K562 (cell line): ENCODE data around the gene SLC35A2. TPM values are rescaled to one million over a fixed set of nuclear protein-coding genes. Genes with fewer than 3 reads are reported as not detected.

Source experiments
- AFF1 ChIP-seq, 2 experiments: fragments of 450-650 bp; IDR thresholded peaks; 2 replicates each; pipeline ENCODE4 v1.6.1; 2018; ENCODE audit warnings: mild to moderate bottlenecking in 2 of 2, low read depth in 1 of 2; ENCODE audit not compliant: partially characterized antibody in 2 of 2
- BRD4 ChIP-seq: fragments of 200-600 bp; sonication (generic); IDR thresholded peaks from 2 replicates; pipeline ENCODE4 v1.6.1; 2017; ENCODE audit warnings: inconsistent platforms
- CREB5 ChIP-seq: fragments of 250-450 bp; sonication (Bioruptor Pico); IDR thresholded peaks from 2 replicates; pipeline ENCODE4 v1.5.0; 2020; ENCODE audit warnings: mild to moderate bottlenecking
- DDX20 ChIP-seq: fragments of 450-650 bp; IDR thresholded peaks from 2 replicates; pipeline ENCODE4 v1.6.1; 2016; ENCODE audit warnings: missing genetic modification characterization, low read depth, mild to moderate bottlenecking, missing compliant biosample characterization, moderate library complexity
- LARP7 ChIP-seq: fragments of 450-650 bp; IDR thresholded peaks from 2 replicates; pipeline ENCODE4 v1.6.1; 2016
- MITF ChIP-seq: IDR thresholded peaks from 2 replicates; pipeline ENCODE4 v1.6.1; 2014; ENCODE audit warnings: antibody characterized with exemption
- NFIC ChIP-seq: fragments of 450-650 bp; IDR thresholded peaks from 2 replicates; pipeline ENCODE4 v1.6.1; 2017; ENCODE audit warnings: mild to moderate bottlenecking, inconsistent platforms
- NR3C1 ChIP-seq: sonication (generic); formaldehyde crosslinking; IDR thresholded peaks from 2 replicates; pipeline ENCODE4 v1.8.1; 2022; ENCODE audit warnings: missing genetic modification reagents
- PTTG1 ChIP-seq: fragments of 450-650 bp; IDR thresholded peaks from 2 replicates; pipeline ENCODE4 v1.6.1; 2016; ENCODE audit warnings: low read depth, mild to moderate bottlenecking, missing genetic modification characterization, missing compliant biosample characterization
- RAD51 ChIP-seq: fragments of 450-650 bp; IDR thresholded peaks from 2 replicates; pipeline ENCODE4 v1.7.1; 2016; ENCODE audit warnings: low read depth, mild to moderate bottlenecking, borderline replicate concordance
- RBM14 ChIP-seq: fragments of 200-400 bp; formaldehyde crosslinking; IDR thresholded peaks from 2 replicates; pipeline ENCODE4 v1.6.1; 2018; ENCODE audit warnings: low read depth, mild to moderate bottlenecking, low read length, moderate library complexity, borderline replicate concordance; ENCODE audit not compliant: insufficient read depth
- RERE ChIP-seq: sonication (generic); formaldehyde crosslinking; IDR thresholded peaks from 2 replicates; pipeline ENCODE4 v1.8.0; 2023; ENCODE audit warnings: missing genetic modification reagents, mild to moderate bottlenecking, borderline replicate concordance
- U2AF1 ChIP-seq: fragments of 200-400 bp; formaldehyde crosslinking; optimal IDR thresholded peaks from 2 replicates; pipeline ENCODE3; 2017; ENCODE audit warnings: mild to moderate bottlenecking, low read depth, low read length, moderate library complexity
- ZSCAN29 ChIP-seq: fragments of 450-650 bp; IDR thresholded peaks from 2 replicates; pipeline ENCODE4 v1.6.1; 2017
- polyA plus RNA-seq, 8 experiments: library from polyadenylated mRNA; depleted of rRNA in 4 of 8; stranded (reverse) in 5 of 8; unstranded in 3 of 8; fragments of >200 nt; fragmentation: Nextera tagmentation in 2 of 8; fragmentation: Illumina TruSeq in 1 of 8; extraction: Ambion mirVana in 2 of 8; extraction: Trizol in 1 of 8; gene quantifications; 2 replicates each; pipeline versions ENCODE4 v1.2.1 to v1.2.3, GENCODE V29; 2011 to 2014; ENCODE audit warnings: inconsistent platforms in 1 of 8, missing spikeins in 1 of 8
- total RNA-seq, 7 experiments: library from RNA; depleted of rRNA in 6 of 7; stranded (reverse); fragments of >200 nt in 6 of 7; fragmentation: Illumina TruSeq in 2 of 7; extraction: Trizol in 2 of 7; gene quantifications; 2 replicates each; pipeline versions ENCODE4 v1.2.1 to v1.2.3, GENCODE V29; 2011 to 2021; ENCODE audit warnings: low replicate concordance in 1 of 7

The SLC35A2 gene
- total and polyA plus RNA-seq, 9 of the 15 experiments (the other 6 are each of a cell fraction or from before 2014, with no cell fraction given): 3.3 to 38.9 (median 20.0) TPM

GRCh38 chrX:48957827-48958634 is 46.6 kb upstream of the SLC35A2 start (continued):
- TF ChIP-seq NFIC (peak; percentile 58), DDX20 (tag) (no peak), RERE (CRISPR knock-in tag) (no peak), NR3C1 (no peak), AFF1 (IDR thresholded peaks at IDR 0.05; ENCODE audit: low read depth in 1 of 2, partially characterized antibody in 2 of 2) (peak in 1 of 2 experiments; percentile 28), CREB5 (CRISPR knock-in tag) (no peak), RBM14 (no peak), ZSCAN29 (no peak), BRD4 (no peak), PTTG1 (tag) (no peak), LARP7 (no peak), RAD51 (no peak), U2AF1 (no peak), MITF (no peak)
